CD4-positive, alpha-beta T cell treated with Interleukin-4 for 4 hours (primary cell): ENCODE data around the gene MORC2.
A peak's percentile ranks its signal among the peaks of the same experiment; 100 is the strongest.

Experiments used
- DNase-seq: peaks from one replicate; pipeline ENCODE4 v3.0.0-alpha.2; 2020

MORC2 gene

DNA sequence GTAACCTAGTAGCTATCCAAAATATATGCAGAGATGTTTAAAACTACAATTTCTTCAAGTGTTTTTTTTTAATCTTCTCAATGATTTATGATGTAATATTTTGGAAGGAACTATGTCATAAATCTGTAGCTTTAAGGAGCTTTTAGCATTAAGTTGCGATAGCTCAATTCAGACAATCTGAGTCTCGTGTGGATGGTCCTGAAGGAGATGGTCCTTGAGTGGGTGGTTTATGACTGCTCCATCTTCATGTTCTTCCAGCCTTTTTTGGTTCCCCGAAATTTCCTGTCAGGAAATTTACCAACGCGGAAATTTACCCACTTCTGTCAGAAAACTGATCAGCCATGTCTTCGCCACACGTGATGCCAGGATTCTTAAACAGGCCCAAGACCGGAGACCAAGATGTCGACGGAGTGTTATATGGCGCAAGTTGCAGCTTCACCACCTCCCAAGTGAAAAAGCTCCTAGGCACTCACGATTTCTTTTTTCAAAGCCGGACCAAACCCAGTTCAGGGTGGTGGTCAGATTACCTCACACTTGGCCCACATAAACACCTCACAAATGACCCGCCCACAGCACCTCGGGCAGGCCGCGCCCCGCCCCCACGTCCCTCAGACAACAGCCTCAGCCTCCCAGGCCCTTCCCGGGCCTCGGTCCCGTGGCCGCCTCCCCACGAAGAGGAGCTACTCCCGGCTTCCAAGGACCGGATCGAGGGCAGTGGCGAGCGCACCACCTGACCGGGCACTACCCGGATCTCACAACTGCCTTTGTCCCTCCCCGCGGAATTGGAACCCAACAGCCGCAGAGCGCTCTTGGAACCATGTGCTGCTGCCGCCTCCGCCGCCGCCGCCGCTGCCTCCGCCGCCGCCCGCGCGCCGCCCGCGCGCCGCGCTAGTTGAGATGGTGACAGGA is at the start of gene MORC2:
Gene MORC2 (minus strand): TSS at position 760 of the 909 bp plus-strand sequence. CDS start 885 bp downstream, outside the sequence.
- no peak for DNase-seq

- no peak for DNase-seq
These were observed 37.0 kb upstream of the MORC2 start for GRCh38 chr22:31005535-31005934.

DNA sequence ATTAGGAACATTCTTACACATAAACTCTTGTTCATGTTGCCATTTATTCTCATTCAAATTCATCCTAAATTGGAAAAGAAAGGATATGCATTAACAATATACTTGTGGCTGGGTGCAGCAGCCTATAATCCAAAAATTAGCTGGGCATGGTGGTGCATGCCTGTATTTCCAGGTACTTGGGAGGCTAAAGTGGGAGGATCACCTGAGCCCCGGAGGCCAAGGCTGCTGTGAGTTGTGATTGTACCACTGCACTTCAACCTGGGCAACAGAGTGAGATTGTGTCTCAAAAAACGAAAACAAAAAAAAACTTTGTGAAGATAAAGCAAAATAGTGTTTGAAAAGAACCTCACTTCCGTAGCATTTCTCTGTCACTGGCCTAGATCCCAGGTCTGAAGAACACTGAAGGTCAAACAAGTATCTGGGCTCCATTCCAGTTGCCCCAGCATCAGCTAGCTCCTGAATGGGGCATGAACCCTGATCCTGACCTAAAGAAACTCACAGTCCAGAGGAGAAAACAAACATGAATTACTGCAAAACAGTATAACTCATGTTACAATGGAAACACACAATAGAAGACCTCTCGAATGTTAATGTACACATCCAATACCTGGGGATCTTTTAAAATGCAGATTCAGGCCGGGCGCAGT is 32.7 kb upstream of the MORC2 start:
- DNase-seq = no peak

DNA sequence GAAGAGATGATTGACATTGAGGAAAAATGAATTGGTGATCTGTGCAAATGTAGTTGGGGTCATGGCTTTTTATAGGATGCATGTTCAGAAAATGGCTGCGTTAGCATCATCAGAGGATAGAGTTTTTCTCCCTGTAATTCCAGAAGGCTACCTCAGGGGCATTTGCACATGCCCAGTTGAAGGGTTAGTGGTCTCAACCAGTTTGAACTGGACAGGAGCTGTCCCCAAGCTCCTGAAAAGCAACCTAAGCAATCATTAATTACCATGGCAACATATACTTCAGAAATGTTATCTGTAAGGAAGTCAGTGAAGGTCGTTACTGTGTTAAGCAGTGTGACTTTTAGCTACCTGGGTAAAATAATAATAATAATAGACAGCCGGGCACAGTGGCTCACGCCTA is 29.8 kb upstream of the MORC2 start:
- DNase-seq = no peak

GRCh38 chr22:30996462-30996861 is 27.9 kb upstream of the MORC2 start:
- DNase-seq = no peak

GRCh38 chr22:30994960-30995359 is 26.4 kb upstream of the MORC2 start:
- DNase-seq = no peak

DNA sequence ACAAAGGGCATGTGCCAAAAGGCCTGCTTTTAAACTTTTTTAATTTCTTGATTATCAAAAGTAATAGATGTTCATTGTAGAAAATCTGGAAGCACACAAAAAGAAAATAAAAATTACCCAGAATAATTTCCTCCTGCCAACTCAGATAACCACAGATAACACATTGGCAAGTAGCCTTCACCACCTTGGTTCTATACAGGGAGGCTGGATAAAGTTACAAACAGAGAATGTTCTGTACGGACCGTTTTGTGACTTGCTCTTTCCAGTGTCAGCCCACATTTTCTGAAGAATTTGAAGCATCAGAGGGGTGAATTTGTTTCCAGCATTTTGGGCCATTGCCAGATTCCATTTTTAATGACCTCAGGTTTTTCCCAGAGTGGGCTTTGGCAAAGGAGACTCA is 24.0 kb upstream of the MORC2 start:
- no peak for DNase-seq

DNA sequence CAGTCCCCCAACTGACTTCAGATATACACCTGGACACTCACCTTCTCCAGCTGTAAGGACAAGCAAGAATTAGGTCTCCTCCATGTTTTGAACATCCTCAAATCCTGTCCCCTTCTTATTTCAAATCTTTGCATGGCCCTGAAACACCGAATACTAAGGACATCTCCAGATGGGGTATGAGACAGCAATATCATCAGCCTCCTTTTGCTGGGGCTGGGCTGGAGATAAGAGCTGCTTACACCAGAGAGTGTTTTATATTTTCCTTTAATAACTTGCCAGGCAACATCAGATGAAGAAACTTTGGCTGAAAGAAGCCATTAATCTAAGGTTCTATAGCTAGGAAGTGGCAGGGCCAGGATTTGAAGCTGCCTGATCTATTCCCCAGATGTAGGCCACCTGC is 22.1 kb upstream of the MORC2 start:
- no peak for DNase-seq

DNA sequence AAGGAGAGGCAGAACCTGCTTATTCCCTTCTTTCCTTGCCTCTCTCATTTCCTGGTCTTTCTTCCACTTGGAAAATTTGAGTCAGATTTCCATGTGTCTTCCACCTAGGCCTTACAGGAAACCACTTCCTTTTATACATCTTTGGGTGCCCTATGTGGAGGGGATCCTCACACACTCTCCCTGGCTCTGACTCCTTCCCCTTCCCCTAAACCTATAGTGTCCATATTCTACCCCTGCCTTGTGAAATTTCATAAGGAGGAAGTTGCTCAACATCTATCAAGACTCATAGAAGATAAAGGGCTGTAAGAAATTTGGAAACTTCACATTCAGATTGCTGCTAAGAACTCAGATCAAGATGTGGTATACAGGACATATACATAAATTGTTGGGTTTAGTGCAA is 20.9 kb upstream of the MORC2 start:
- DNase-seq = no peak

DNA sequence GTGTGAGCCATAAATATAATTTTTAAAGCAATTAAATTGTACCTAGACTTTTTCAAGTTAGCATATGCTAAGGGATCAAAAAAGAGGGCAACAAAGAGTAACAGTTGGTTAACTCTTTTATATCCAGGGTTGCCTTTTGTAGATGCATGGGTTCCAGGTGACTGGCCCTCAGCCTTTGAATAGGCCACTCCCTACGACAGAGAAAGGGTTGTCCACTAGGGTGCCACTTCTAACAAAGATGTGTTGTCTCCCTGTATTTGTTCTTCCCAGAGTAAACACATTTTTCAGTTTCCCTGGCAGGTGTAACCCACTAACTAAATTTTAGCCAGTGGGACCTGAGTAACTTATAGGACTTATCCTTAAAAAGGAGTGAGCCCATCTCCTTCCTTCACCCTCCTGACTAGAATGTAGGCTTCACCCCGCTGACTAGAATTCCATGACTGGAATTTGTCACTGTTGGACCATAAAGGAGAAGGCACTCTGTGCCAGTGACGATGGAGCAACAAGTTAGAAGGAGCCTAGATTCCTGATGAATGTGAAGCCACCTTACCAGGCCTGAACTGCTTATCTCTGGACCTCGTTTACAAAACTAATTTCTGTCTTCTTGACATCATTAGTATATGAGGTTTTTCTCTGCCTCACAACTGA is 17.1 kb upstream of the MORC2 start:
- no peak for DNase-seq

DNA sequence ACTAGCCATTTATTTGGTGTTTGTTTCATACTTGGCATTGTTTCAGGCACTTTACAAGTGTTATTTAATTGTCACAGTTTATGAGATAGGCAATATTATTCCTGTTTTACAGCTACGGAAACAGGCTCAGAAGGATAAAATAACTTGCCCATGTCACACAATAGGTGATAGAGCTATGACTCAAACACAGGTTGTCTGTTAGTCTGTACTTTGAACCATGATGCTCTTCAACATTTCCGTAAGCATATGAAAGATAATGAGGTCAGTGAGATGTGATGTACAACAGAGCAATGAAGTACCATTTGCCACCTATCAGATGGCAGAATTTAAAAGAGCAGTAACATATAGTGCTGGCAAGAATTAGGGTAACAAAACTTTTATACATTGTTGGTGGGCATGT is 15.7 kb upstream of the MORC2 start:
- no peak for DNase-seq

- DNase-seq = no peak
These were observed 13.9 kb upstream of the MORC2 start for GRCh38 chr22:30982512-30982911.

GRCh38 chr22:30979932-30980331 is 11.4 kb upstream of the MORC2 start:
- DNase-seq = no peak

GRCh38 chr22:30978304-30978962 is 9.9 kb upstream of the MORC2 start:
- no peak for DNase-seq

DNA sequence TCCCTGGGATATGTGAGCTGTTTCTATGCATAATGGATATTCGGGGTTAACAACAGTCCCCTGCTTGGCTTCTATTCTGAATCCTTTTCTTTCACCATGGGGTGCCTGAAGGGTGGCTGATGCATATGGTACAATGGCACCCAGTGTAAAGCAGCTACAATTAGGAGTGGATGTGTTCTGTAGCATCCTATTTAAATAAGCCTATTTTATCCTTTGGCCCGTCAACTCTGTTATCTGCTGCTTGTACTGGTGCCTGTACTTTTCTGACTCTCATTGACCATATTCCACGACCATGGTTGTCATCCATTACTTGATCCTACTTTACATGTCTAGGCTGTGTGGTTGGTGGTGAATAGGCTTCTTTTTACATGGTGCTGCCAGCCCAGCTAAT is 1.8 kb upstream of the MORC2 start:
- no peak for DNase-seq

DNA sequence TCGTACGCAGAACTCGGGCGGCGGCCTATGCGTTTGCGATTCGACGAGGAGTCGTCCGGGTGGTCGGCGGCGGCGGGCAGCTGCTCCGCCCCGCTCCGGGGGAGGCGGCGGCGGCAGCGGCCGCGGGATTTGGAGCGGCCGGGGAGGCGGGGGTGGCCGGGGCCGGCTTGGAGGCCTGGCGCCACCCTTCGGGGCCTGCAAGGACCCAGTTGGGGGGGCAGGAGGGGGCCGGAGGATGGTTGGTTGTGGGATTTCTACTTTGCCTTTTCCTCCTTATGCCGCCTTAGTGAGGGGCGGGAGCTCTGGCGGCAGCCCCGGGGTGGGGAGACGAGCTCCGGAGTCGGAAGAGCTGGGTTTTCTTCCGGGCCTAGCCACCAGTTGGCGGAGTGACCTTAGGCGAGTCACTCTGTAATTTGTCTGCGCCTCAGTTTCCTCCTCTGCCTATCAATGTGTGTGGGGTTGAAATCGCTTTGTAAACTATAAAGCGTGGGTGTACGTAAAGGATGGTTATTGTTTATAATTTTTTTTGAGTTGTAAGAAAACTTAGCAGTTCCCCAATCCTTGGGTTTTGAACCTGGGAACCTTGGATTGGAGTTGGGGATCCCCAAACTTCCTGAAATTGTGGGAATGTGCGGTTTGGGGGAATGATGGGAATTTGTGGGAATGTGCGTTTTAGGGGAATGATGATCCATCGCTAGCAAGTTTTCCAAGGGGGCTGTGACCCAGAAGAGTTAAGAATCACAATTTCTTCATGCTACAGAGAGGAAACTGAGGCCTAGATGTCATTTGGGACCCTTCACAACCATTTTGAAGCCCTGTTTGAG is 1.2 kb upstream of the MORC2 start:
- peak; percentile 32 for DNase-seq

DNA sequence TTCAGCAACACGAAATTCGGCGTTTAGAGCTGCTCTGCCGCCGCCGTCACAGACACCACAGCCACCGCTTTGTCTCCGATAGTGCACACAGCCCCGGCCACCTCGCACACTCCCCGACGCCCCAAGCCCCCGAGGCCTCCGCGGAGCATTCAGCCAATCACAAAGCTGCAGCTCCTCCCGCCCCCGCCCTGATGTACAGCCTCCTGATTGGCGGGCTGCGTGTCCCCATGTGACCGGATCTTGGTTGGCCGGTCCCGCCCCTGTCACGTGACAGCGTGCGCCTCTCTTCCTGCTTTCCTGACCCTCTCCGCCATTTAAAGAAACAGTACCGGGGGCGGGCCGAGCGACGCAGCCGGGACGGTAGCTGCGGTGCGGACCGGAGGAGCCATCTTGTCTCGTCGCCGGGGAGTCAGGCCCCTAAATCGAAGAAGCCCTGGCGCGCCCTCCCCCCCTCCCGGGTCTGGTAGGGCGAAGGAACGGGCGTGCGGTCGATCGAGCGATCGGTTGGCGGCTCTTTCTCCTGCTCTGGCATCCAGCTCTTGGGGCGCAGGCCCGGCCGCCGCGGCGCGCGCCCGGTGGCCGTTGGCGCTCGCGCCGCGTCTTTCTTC is 454 bp upstream of the MORC2 start, which contains the start of gene TUG1:
Gene TUG1 (plus strand): TSS at position 342 of the 608 bp plus-strand sequence.
- peak; percentile 98 for DNase-seq

GRCh38 chr22:30964858-30965257 is 3.7 kb downstream of the MORC2 start:
- DNase-seq = no peak

- no peak for DNase-seq
These were observed 13.4 kb downstream of the MORC2 start for GRCh38 chr22:30955153-30955552.

- no peak for DNase-seq
These were observed 15.4 kb downstream of the MORC2 start for GRCh38 chr22:30953206-30953605.

- no peak for DNase-seq
These were observed 18.5 kb downstream of the MORC2 start for GRCh38 chr22:30949934-30950660.
